ES-I3 (cell line): ENCODE data around the gene USP20.

Experiments
- H3K36me3 ChIP-seq: 2 replicates; pipeline ENCODE4 v1.6.1; 2013; ENCODE audit warnings: mild to moderate bottlenecking, low read length, control low read depth, moderate library complexity; ENCODE audit not compliant: insufficient read depth
- H3K4me1 ChIP-seq: 2 replicates; pipeline ENCODE4 v1.6.1; 2013; ENCODE audit warnings: mild to moderate bottlenecking, control low read depth, low read length; ENCODE audit not compliant: insufficient read depth
- H3K9ac ChIP-seq: 2 replicates; pipeline ENCODE4 v1.6.1; 2013; ENCODE audit warnings: low read depth, mild to moderate bottlenecking, low read length, moderate library complexity
- H3K9me3 ChIP-seq: 2 replicates; pipeline ENCODE4 v1.6.1; 2013; ENCODE audit warnings: mild to moderate bottlenecking, low read length, moderate library complexity; ENCODE audit not compliant: control insufficient read depth, insufficient read depth

The USP20 gene

GRCh38 chr9:129853614-129854013 is 18.4 kb downstream of the USP20 start:
- H3K36me3 ChIP-seq: no peaks in the 10 kb centered on the region
- no peaks in the 10 kb centered on the region for H3K9me3 ChIP-seq
- H3K4me1 ChIP-seq: no peaks in the 10 kb centered on the region
- H3K9ac ChIP-seq: no peak overlapping the region

GRCh38 chr9:129854588-129855110 is 19.4 kb downstream of the USP20 start:
- no peaks in the 10 kb centered on the region for H3K9me3 ChIP-seq
- H3K4me1 ChIP-seq: no peaks in the 10 kb centered on the region
- H3K36me3 ChIP-seq: no peaks in the 10 kb centered on the region
- no peak overlapping the region for H3K9ac ChIP-seq

- Histone ChIP-seq H3K36me3 (no peaks in the 10 kb centered on the region), H3K9me3 (no peaks in the 10 kb centered on the region), H3K4me1 (no peaks in the 10 kb centered on the region), H3K9ac (no peak overlapping the region)
These were observed 21.9 kb downstream of the USP20 start for GRCh38 chr9:129857207-129857606.

GRCh38 chr9:129858167-129858962 is 23.1 kb downstream of the USP20 start:
- no peak overlapping the region for H3K9ac ChIP-seq
- H3K36me3 ChIP-seq: no peaks in the 10 kb centered on the region
- no peaks in the 10 kb centered on the region for H3K4me1 ChIP-seq
- no peaks in the 10 kb centered on the region for H3K9me3 ChIP-seq

GRCh38 chr9:129860653-129861446 is 25.6 kb downstream of the USP20 start:
- Histone ChIP-seq H3K9ac (no peak overlapping the region), H3K4me1 (no peaks in the 10 kb centered on the region), H3K36me3 (no peaks in the 10 kb centered on the region), H3K9me3 (no peaks in the 10 kb centered on the region)

- H3K36me3 ChIP-seq: no peaks in the 10 kb centered on the region
- H3K9me3 ChIP-seq: no peaks in the 10 kb centered on the region
- H3K9ac ChIP-seq: no peak overlapping the region
- no peaks in the 10 kb centered on the region for H3K4me1 ChIP-seq
These were observed 26.2 kb downstream of the USP20 start for GRCh38 chr9:129861447-129861827.

GRCh38 chr9:129863059-129863690 is 27.9 kb downstream of the USP20 start:
- Histone ChIP-seq H3K4me1 (no peaks in the 10 kb centered on the region), H3K9ac (no peak overlapping the region), H3K9me3 (no peaks in the 10 kb centered on the region), H3K36me3 (no peaks in the 10 kb centered on the region)

- H3K9me3 ChIP-seq: no peaks in the 10 kb centered on the region
- no peaks in the 10 kb centered on the region for H3K36me3 ChIP-seq
- no peaks in the 10 kb centered on the region for H3K4me1 ChIP-seq
- no peak overlapping the region for H3K9ac ChIP-seq
These were observed 29.9 kb downstream of the USP20 start for GRCh38 chr9:129864991-129865647.

- Histone ChIP-seq H3K9me3 (no peaks in the 10 kb centered on the region), H3K36me3 (no peaks in the 10 kb centered on the region), H3K9ac (no peak overlapping the region), H3K4me1 (no peaks in the 10 kb centered on the region)
These were observed 30.5 kb downstream of the USP20 start for GRCh38 chr9:129865668-129866320.

- Histone ChIP-seq H3K4me1 (no peaks in the 10 kb centered on the region), H3K9ac (no peak overlapping the region), H3K36me3 (no peaks in the 10 kb centered on the region)
These were observed 31.3 kb downstream of the USP20 start for GRCh38 chr9:129866394-129867135.

GRCh38 chr9:129867136-129868022 is 32.1 kb downstream of the USP20 start:
- Histone ChIP-seq H3K4me1 (no peaks in the 10 kb centered on the region), H3K9ac (no peak overlapping the region), H3K9me3 (no peaks in the 10 kb centered on the region), H3K36me3 (no peaks in the 10 kb centered on the region)

More at GRCh38 chr9:129866394-129867135, 31.3 kb downstream of the USP20 start:
- no peaks in the 10 kb centered on the region for H3K9me3 ChIP-seq

GRCh38 chr9:129868023-129868871 is 33.0 kb downstream of the USP20 start:
- H3K9ac ChIP-seq: no peak overlapping the region
- no peaks in the 10 kb centered on the region for H3K9me3 ChIP-seq
- no peaks in the 10 kb centered on the region for H3K4me1 ChIP-seq
- H3K36me3 ChIP-seq: no peaks in the 10 kb centered on the region
